HFFc6 (cell line): Measurements from ENCODE around the gene DYNC1I1. TPM values are rescaled to one million over a fixed set of nuclear protein-coding genes. Genes with fewer than 3 reads are reported as not detected.

Experiments used
- DNase-seq: peaks from one replicate; pipeline ENCODE4 v3.0.0-alpha.2; 2018
- H3K27ac Mint-ChIP-seq: 2 replicates; pipeline ENCODE4 v1.8.0; 2020; ENCODE audit warnings: mild to moderate bottlenecking, mixed read lengths
- H3K27me3 Mint-ChIP-seq: 2 replicates; pipeline ENCODE4 v1.8.0; 2021; ENCODE audit warnings: mild to moderate bottlenecking, moderate library complexity, mixed read lengths; ENCODE audit not compliant: insufficient read depth
- H3K36me3 Mint-ChIP-seq: 2 replicates; pipeline ENCODE4 v1.8.0; 2021; ENCODE audit warnings: low read depth, mixed read lengths
- H3K4me1 Mint-ChIP-seq: 2 replicates; pipeline ENCODE4 v1.8.0; 2020; ENCODE audit warnings: low read depth, mixed read lengths
- H3K4me3 Mint-ChIP-seq: 2 replicates; pipeline ENCODE4 v1.8.0; 2020; ENCODE audit warnings: mild to moderate bottlenecking, moderate library complexity, mixed read lengths
- H3K9me3 Mint-ChIP-seq: 2 replicates; pipeline ENCODE4 v1.8.0; 2020; ENCODE audit warnings: mild to moderate bottlenecking, mixed read lengths
- total RNA-seq, 6 experiments: library from RNA; stranded (reverse); fragmentation: NEBNext Ultra II Directional; extraction: Animal tissue kit (Norgen Biotek cat#: 25700); gene quantifications; 2 replicates in 1 of 6; 3 replicates in 5 of 6; pipeline ENCODE4 v1.2.3, GENCODE V29; 2021
- TF ChIP-seq, protein P1 (sequence below): fragments of 200-600 bp; sonication (generic); IDR thresholded peaks from 2 replicates; pipeline ENCODE4 v1.5.0; 2021; ENCODE audit warnings: antibody characterized with exemption, mild to moderate bottlenecking

The DYNC1I1 gene
- total RNA-seq, 6 experiments from 2014 or later: 0.08 to 0.34 (median 0.14) TPM; not detected in 1

DNA sequence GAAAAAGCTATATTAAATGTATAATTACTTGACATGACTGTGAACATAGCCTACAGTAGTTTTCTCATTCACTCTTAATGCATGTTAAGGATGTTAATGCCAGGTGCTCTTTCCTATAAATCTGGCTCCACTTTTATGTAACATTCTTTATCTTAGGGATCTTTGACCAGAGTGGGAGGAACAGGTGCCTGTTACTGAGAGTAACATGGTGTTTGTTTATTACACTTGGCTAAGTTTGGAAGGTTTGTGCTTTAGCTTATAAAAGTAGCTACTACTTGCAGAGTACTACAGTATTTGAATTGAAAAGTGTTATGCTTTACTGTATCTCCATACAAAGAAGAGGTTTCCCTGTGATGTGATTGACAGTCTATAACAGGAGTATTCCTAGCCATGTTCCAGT, 183.4 kb downstream of the DYNC1I1 start:
- no peaks in the 10 kb centered on the region; the same call in 1 of the 2 replicates for H3K27me3 Mint-ChIP-seq
- no peak overlapping the region for H3K4me3 Mint-ChIP-seq
- H3K9me3 Mint-ChIP-seq: peaks cover 25% of the 10 kb centered on the region
- H3K4me1 Mint-ChIP-seq: no peaks in the 10 kb centered on the region
- DNase-seq: no peak
- H3K36me3 Mint-ChIP-seq: no peaks in the 10 kb centered on the region
- TF ChIP-seq, protein P1, sequence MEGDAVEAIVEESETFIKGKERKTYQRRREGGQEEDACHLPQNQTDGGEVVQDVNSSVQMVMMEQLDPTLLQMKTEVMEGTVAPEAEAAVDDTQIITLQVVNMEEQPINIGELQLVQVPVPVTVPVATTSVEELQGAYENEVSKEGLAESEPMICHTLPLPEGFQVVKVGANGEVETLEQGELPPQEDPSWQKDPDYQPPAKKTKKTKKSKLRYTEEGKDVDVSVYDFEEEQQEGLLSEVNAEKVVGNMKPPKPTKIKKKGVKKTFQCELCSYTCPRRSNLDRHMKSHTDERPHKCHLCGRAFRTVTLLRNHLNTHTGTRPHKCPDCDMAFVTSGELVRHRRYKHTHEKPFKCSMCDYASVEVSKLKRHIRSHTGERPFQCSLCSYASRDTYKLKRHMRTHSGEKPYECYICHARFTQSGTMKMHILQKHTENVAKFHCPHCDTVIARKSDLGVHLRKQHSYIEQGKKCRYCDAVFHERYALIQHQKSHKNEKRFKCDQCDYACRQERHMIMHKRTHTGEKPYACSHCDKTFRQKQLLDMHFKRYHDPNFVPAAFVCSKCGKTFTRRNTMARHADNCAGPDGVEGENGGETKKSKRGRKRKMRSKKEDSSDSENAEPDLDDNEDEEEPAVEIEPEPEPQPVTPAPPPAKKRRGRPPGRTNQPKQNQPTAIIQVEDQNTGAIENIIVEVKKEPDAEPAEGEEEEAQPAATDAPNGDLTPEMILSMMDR: no peak
- no peak overlapping the region for H3K27ac Mint-ChIP-seq

DNA sequence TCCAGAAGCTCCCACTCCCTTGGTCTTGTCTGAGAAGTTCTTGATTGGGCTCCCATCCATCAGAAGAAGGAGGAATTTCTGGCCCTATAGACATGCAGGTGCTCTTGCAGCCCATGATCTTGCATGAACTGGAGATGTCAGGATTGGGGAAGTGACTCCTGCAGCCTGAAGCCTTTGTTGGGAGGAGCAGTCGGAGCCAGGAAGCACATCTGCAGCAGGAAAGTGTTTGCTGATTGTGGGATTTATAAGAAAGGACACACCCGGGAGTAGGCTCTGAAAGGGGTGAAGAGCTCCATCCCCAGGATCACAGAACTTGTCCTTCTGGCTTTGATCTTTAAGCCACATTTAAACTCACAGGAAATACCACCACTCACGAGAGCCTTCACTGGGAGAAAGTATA, 185.2 kb downstream of the DYNC1I1 start:
- Mint-ChIP-seq H3K4me3 (no peak overlapping the region), H3K36me3 (no peaks in the 10 kb centered on the region), H3K4me1 (no peaks in the 10 kb centered on the region), H3K9me3 (peaks cover 29% of the 10 kb centered on the region), H3K27me3 (peaks cover 2% of the 10 kb centered on the region; the same call in 1 of the 2 replicates), H3K27ac (no peak overlapping the region)
- no peak for DNase-seq
- TF ChIP-seq, protein P1: no peak

DNA sequence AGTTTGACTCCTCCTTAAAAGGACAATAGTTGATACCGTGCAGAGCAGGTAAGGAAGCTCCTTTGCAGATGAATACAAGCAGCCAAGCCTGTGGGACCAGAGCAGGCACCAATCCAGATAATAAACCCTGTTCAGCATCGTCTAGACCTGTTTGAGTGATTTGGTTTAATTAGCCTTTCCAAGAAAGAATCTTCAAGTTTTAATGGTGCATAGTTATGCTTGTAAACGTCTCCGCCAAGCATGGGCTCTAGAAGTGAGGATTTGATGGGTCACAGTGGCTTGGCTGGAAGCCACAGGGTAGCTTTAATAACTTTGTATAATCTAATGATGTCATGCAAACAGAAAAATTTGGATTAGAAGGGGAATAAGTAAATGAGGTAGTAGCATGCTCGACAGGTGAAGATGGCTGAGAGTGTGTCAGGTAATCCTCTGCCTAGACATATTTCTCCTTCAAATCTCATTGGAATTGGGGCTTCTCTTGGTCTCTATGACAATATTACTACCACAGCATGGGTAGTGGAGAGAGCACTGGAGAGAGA, 188.4 kb downstream of the DYNC1I1 start:
- H3K9me3 Mint-ChIP-seq: peaks cover 27% of the 10 kb centered on the region
- no peak for DNase-seq
- H3K27me3 Mint-ChIP-seq: peaks cover 2% of the 10 kb centered on the region; the same call in 1 of the 2 replicates
- H3K27ac Mint-ChIP-seq: no peak overlapping the region
- H3K36me3 Mint-ChIP-seq: no peaks in the 10 kb centered on the region
- TF ChIP-seq, protein P1: no peak
- H3K4me1 Mint-ChIP-seq: no peaks in the 10 kb centered on the region
- H3K4me3 Mint-ChIP-seq: no peak overlapping the region

DNA sequence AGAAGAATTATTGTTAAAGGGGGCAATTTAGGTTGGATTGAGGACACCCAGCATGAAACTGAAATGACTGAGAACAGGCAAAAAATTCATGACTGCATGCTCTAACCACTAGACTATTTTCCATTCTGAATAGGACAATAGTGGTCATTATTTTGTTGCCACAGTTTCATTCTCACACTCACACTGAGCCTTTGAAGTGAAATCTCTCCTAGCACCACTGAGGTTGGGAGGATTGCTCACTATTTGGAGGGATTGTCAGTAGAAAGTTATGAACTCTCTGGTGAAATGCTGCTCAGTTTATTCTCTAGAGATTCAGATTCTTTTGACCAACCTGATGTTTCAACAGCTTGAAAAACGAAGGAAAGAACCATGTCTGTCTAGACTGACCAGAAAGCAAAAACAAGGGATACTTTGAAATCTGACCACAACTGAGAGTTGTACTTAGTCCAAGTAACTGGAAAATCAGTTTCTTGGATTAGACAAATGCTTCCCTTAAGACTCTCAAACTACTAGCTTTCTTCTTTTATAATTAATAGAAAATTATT, 191.2 kb downstream of the DYNC1I1 start:
- peaks cover 22% of the 10 kb centered on the region for H3K9me3 Mint-ChIP-seq
- H3K4me3 Mint-ChIP-seq: no peak overlapping the region
- TF ChIP-seq, protein P1: no peak
- no peaks in the 10 kb centered on the region for H3K4me1 Mint-ChIP-seq
- no peak for DNase-seq
- no peaks in the 10 kb centered on the region for H3K36me3 Mint-ChIP-seq
- no peak overlapping the region for H3K27ac Mint-ChIP-seq
- H3K27me3 Mint-ChIP-seq: peaks cover 2% of the 10 kb centered on the region; the same call in 1 of the 2 replicates

DNA sequence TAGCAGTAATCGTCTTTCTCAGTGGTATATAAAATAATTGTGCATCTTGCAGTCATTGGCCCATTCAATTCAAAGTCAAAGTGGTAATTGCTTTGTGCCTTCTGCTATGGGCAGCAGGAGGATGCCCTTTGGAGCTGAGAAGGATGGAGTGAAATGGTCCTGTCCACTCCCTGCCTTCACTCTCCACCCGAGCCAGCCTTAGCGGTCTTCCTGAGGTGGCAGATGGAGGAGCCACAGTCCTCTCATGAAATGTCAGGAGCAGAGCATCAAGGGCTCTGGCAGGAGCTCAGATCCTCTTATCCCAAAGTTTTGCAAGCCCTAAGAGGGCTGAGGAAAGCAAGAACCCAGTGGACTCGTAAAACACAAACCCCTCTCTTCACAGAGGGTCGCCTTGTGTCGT, 199.4 kb downstream of the DYNC1I1 start:
- no peak for DNase-seq
- Mint-ChIP-seq H3K4me1 (no peaks in the 10 kb centered on the region), H3K36me3 (no peaks in the 10 kb centered on the region), H3K4me3 (no peak overlapping the region), H3K27ac (no peak overlapping the region), H3K9me3 (peaks cover 27% of the 10 kb centered on the region; the same call in 1 of the 2 replicates), H3K27me3 (peaks cover 2% of the 10 kb centered on the region; the same call in 1 of the 2 replicates)
- TF ChIP-seq, protein P1: no peak
